CD4-positive, alpha-beta T cell (primary cell): ENCODE measurements around the gene ATP2A3. TPM values are rescaled to one million over a fixed set of nuclear protein-coding genes. Genes with fewer than 3 reads are reported as not detected.

Experiments used
- ATAC-seq: fragments of 200-7000 bp; cut with Tn5 transposase; one replicate; pipeline ENCODE4 v1.10.0; 2022; ENCODE audit warnings: mild to moderate bottlenecking; ENCODE audit not compliant: poor library complexity
- CTCF ChIA-PET: fragments of 350-600 bp; sonication (Branson Sonifier 250); formaldehyde crosslinking; loops from one replicate; lab custom pipeline; 2021; ENCODE audit warnings: antibody characterized with exemption, inconsistent platforms; lab: Charles Lee
- POLR2A ChIA-PET: fragments of 350-600 bp; sonication (Branson Sonifier 250); formaldehyde crosslinking; loops from one replicate; lab custom pipeline; 2021; ENCODE audit warnings: antibody characterized with exemption, inconsistent platforms; lab: Charles Lee
- DNase-seq, 14 experiments: peaks; one replicate each; pipeline ENCODE4 v3.0.0-alpha.2; 2013 to 2020; ENCODE audit warnings: mixed read lengths in 2 of 14
- H3K27ac ChIP-seq, 2 donors: one replicate each; pipeline versions ENCODE4 v1.5.1 to v1.7.0; 2013; ENCODE audit warnings: low read length in 2 of 2, low read depth in 1 of 2, mild to moderate bottlenecking in 1 of 2
- H3K27me3 ChIP-seq, 2 experiments: 1 replicate in 1 of 2; 2 replicates in 1 of 2; pipeline versions ENCODE4 v1.6.1 to v1.7.0; 2013; ENCODE audit warnings: low read length in 2 of 2, control low read depth in 1 of 2, mild to moderate bottlenecking in 1 of 2, moderate library complexity in 1 of 2; ENCODE audit not compliant: insufficient read depth in 2 of 2, control insufficient read depth in 1 of 2
- H3K36me3 ChIP-seq: one replicate; pipeline ENCODE4 v1.6.1; 2013; ENCODE audit warnings: low read length, control low read depth; ENCODE audit not compliant: insufficient read depth
- H3K4me1 ChIP-seq: one replicate; pipeline ENCODE4 v1.6.1; 2013; ENCODE audit warnings: low read length, control low read depth; ENCODE audit not compliant: insufficient read depth
- H3K4me3 ChIP-seq: one replicate; pipeline ENCODE4 v1.5.1; 2013; ENCODE audit warnings: mild to moderate bottlenecking, low read length, moderate library complexity
- H3K9me3 ChIP-seq, 2 experiments: 1 replicate in 1 of 2; 2 replicates in 1 of 2; pipeline versions ENCODE4 v1.6.1 to v1.7.0; 2013; ENCODE audit warnings: low read length in 2 of 2, mild to moderate bottlenecking in 2 of 2, control low read depth in 1 of 2, moderate library complexity in 1 of 2; ENCODE audit not compliant: control insufficient read depth in 1 of 2, insufficient read depth in 1 of 2
- H3K27ac Mint-ChIP-seq: one replicate; pipeline ENCODE4 v1.8.0; 2020; ENCODE audit warnings: mixed read lengths
- H3K27me3 Mint-ChIP-seq: one replicate; pipeline ENCODE4 v1.8.0; 2021; ENCODE audit warnings: mixed read lengths
- H3K36me3 Mint-ChIP-seq: one replicate; pipeline ENCODE4 v1.8.0; 2021; ENCODE audit warnings: low read depth, mixed read lengths
- H3K4me1 Mint-ChIP-seq: one replicate; pipeline ENCODE4 v1.8.0; 2021; ENCODE audit warnings: low read depth, mixed read lengths
- H3K4me3 Mint-ChIP-seq: one replicate; pipeline ENCODE4 v1.8.0; 2020; ENCODE audit warnings: mild to moderate bottlenecking, mixed read lengths
- H3K9me3 Mint-ChIP-seq: one replicate; pipeline ENCODE4 v1.8.0; 2020; ENCODE audit warnings: mixed read lengths
- CTCF ChIP-seq: fragments of 200-600 bp; IDR thresholded peaks from one replicate; pipeline ENCODE4 v1.8.0; 2022; ENCODE audit warnings: antibody characterized with exemption, mild to moderate bottlenecking
- intact Hi-C, 2 experiments: fragments of 100-400 bp; cut with DNase I in 1 of 2; cut with micrococcal nuclease in 1 of 2; formaldehyde crosslinking; loops; one replicate each; pipeline versions ENCODE4 v1.15.1 to v1.9.0; 2023 to 2025; cut with DNase I, micrococcal nuclease
- total RNA-seq, 174 experiments: library from RNA in 2 of 174; stranded (reverse) in 2 of 174; gene quantifications; one replicate each; pipeline ENCODE4 v1.2.3 and lab custom pipeline; 2021 to 2026

The ATP2A3 gene
- total RNA-seq, 2 experiments from 2014 or later, result 197 to 199 TPM

- Histone ChIP-seq H3K4me1 (peaks cover 79% of the 10 kb centered on the region), H3K27ac (peak overlapping the region in 1 of 2 donors; percentile 21), H3K9me3 (no peaks in the 10 kb centered on the region), H3K36me3 (peaks cover 52% of the 10 kb centered on the region), H3K27me3 (no peaks in the 10 kb centered on the region), H3K4me3 (no peak overlapping the region)
- H3K36me3 Mint-ChIP-seq, result peaks cover 59% of the 10 kb centered on the region
- intact Hi-C loops, result no loop called here
- CTCF ChIA-PET, result no interaction called here
- ATAC-seq (no peak), DNase-seq (peak in 1 of 14 experiments; percentile 20)
- no peaks in the 10 kb centered on the region for H3K27me3 Mint-ChIP-seq
- H3K4me1 Mint-ChIP-seq, result peaks cover 72% of the 10 kb centered on the region
- no peak overlapping the region for H3K4me3 Mint-ChIP-seq
- H3K27ac Mint-ChIP-seq, result peak overlapping the region; percentile 79
- POLR2A ChIA-PET, result no interaction called here
- H3K9me3 Mint-ChIP-seq, result no peaks in the 10 kb centered on the region
- TF ChIP-seq CTCF, result no peak
Measured at GRCh38 chr17:3959295-3959899, 4.8 kb downstream of the ATP2A3 start.

GRCh38 chr17:3957735-3958599 is 6.3 kb downstream of the ATP2A3 start:
- H3K4me3 Mint-ChIP-seq, result no peak overlapping the region
- peaks cover 74% of the 10 kb centered on the region for H3K4me1 ChIP-seq
- H3K36me3 Mint-ChIP-seq, result peaks cover 55% of the 10 kb centered on the region
- CTCF ChIA-PET, result no interaction called here
- peaks cover 67% of the 10 kb centered on the region for H3K4me1 Mint-ChIP-seq
- H3K9me3 Mint-ChIP-seq, result no peaks in the 10 kb centered on the region
- intact Hi-C loops, result no loop called here
- ATAC-seq (no peak), DNase-seq (no peak)
- no peaks in the 10 kb centered on the region for H3K27me3 Mint-ChIP-seq
- H3K36me3 ChIP-seq, result peaks cover 64% of the 10 kb centered on the region
- H3K27ac ChIP-seq, result no peak overlapping the region
- no peaks in the 10 kb centered on the region for H3K9me3 ChIP-seq
- peak overlapping the region; percentile 88 for H3K27ac Mint-ChIP-seq
- H3K4me3 ChIP-seq, result no peak overlapping the region
- H3K27me3 ChIP-seq, result no peaks in the 10 kb centered on the region
- no peak for TF ChIP-seq CTCF
- POLR2A ChIA-PET, result no interaction called here

- H3K4me3 ChIP-seq, result no peak overlapping the region
- intact Hi-C loops, result no loop called here
- H3K27me3 ChIP-seq, result no peaks in the 10 kb centered on the region
- POLR2A ChIA-PET, result no interaction called here
- Mint-ChIP-seq H3K27ac (peak overlapping the region; percentile 88), H3K4me3 (peak overlapping the region; percentile 54), H3K36me3 (peaks cover 51% of the 10 kb centered on the region), H3K27me3 (no peaks in the 10 kb centered on the region), H3K4me1 (peaks cover 57% of the 10 kb centered on the region), H3K9me3 (no peaks in the 10 kb centered on the region)
- TF ChIP-seq CTCF, result no peak
- H3K27ac ChIP-seq, result no peak overlapping the region
- ATAC-seq (no peak), DNase-seq (no peak)
- peaks cover 64% of the 10 kb centered on the region for H3K4me1 ChIP-seq
- H3K9me3 ChIP-seq, result no peaks in the 10 kb centered on the region
- CTCF ChIA-PET, result no interaction called here
- peaks cover 71% of the 10 kb centered on the region for H3K36me3 ChIP-seq
Measured at GRCh38 chr17:3956983-3957382, 7.3 kb downstream of the ATP2A3 start.
